B cell (primary cell): ENCODE data around the gene SRRM2. TPM values are rescaled to one million over a fixed set of nuclear protein-coding genes. Genes with fewer than 3 reads are reported as not detected.

Experiments used
- ATAC-seq: fragments of 200-7000 bp; cut with Tn5 transposase; one replicate; pipeline ENCODE4 v1.10.0; 2021; ENCODE audit warnings: low read depth, mild to moderate bottlenecking, moderate number of reproducible peaks, moderate library complexity
- CTCF ChIA-PET: fragments of 350-600 bp; sonication (Branson Sonifier 250); formaldehyde crosslinking; loops from one replicate; lab custom pipeline; 2021; ENCODE audit warnings: antibody characterized with exemption, inconsistent platforms; lab: Charles Lee
- POLR2A ChIA-PET: fragments of 350-600 bp; sonication (Branson Sonifier 250); formaldehyde crosslinking; loops from one replicate; lab custom pipeline; 2021; ENCODE audit warnings: antibody characterized with exemption; lab: Charles Lee
- DNase-seq: peaks from one replicate; pipeline ENCODE4 v3.0.0; 2013
- H2AFZ ChIP-seq: 2 replicates; pipeline ENCODE4 v1.6.1; 2012; ENCODE audit warnings: mild to moderate bottlenecking, low read depth, low read length; ENCODE audit not compliant: insufficient read depth, poor library complexity, severe bottlenecking
- H3K27ac ChIP-seq, 2 donors: 1 replicate in 1 of 2; 2 replicates in 1 of 2; pipeline ENCODE4 v1.5.1; 2012 to 2013; ENCODE audit warnings: low read length in 2 of 2, mild to moderate bottlenecking in 2 of 2, moderate library complexity in 1 of 2
- H3K27me3 ChIP-seq, 4 experiments: fragments of 200-600 bp in 1 of 4; sonication (generic) in 1 of 4; replicated peaks in 1 of 4; 1 replicate in 2 of 4; 2 replicates in 2 of 4; pipeline versions ENCODE4 v1.6.1 to v1.7.0; 2013 to 2016; ENCODE audit warnings: low read length in 3 of 4, mild to moderate bottlenecking in 2 of 4, mixed read lengths in 1 of 4, moderate library complexity in 1 of 4; ENCODE audit not compliant: insufficient read depth in 4 of 4, control insufficient read depth in 3 of 4; ENCODE audit errors: control extremely low read depth in 1 of 4
- H3K36me3 ChIP-seq, 2 experiments: replicated peaks in 1 of 2; 1 replicate in 1 of 2; 2 replicates in 1 of 2; pipeline versions ENCODE4 v1.6.1 to v1.7.1; 2013; ENCODE audit warnings: low read length in 1 of 2; ENCODE audit not compliant: insufficient read depth in 2 of 2, control insufficient read depth in 1 of 2; ENCODE audit errors: control extremely low read depth in 1 of 2, extremely low read depth in 1 of 2
- H3K4me1 ChIP-seq, 2 donors: fragments of 200-600 bp in 1 of 2; sonication (generic) in 1 of 2; 1 replicate in 1 of 2; 2 replicates in 1 of 2; pipeline versions ENCODE4 v1.5.1 to v1.6.1; 2013 to 2017; ENCODE audit warnings: low read length in 2 of 2; ENCODE audit not compliant: control insufficient read depth in 2 of 2, insufficient read depth in 2 of 2
- H3K4me2 ChIP-seq: replicated peaks from 2 replicates; pipeline ENCODE3; 2012; ENCODE audit warnings: mild to moderate bottlenecking, low read depth, low read length; ENCODE audit not compliant: poor library complexity, severe bottlenecking
- H3K4me3 ChIP-seq, 5 experiments: fragments of 200-600 bp in 1 of 5; sonication (generic) in 1 of 5; 1 replicate in 3 of 5; 2 replicates in 2 of 5; pipeline versions ENCODE4 v1.5.1 to v1.7.0; 2011 to 2016; ENCODE audit warnings: low read length in 4 of 5, mild to moderate bottlenecking in 4 of 5, low read depth in 2 of 5, control low read depth in 1 of 5, moderate library complexity in 1 of 5; ENCODE audit not compliant: insufficient read depth in 1 of 5; ENCODE audit errors: control extremely low read depth in 1 of 5, extremely low read depth in 1 of 5
- H3K79me2 ChIP-seq: fragments of 200-600 bp; sonication (generic); one replicate; pipeline ENCODE4 v1.6.0; 2016; ENCODE audit warnings: low read length; ENCODE audit not compliant: control insufficient read depth, insufficient read depth
- H3K9ac ChIP-seq: fragments of 200-600 bp; sonication (generic); 2 replicates; pipeline ENCODE4 v1.6.1; 2017; ENCODE audit warnings: mild to moderate bottlenecking, low read length, moderate library complexity
- H3K9me3 ChIP-seq, 3 donors: one replicate each; pipeline versions ENCODE4 v1.6.1 to v1.7.1; 2013; ENCODE audit warnings: low read length in 2 of 3; ENCODE audit not compliant: control insufficient read depth in 2 of 3, insufficient read depth in 1 of 3; ENCODE audit errors: control extremely low read depth in 1 of 3
- H4K20me1 ChIP-seq: 2 replicates; pipeline ENCODE4 v1.6.0; 2012; ENCODE audit warnings: mild to moderate bottlenecking, low read length; ENCODE audit not compliant: insufficient read depth, control insufficient read depth, poor library complexity, severe bottlenecking
- H3K27ac Mint-ChIP-seq: one replicate; pipeline ENCODE4 v1.8.0; 2021; ENCODE audit warnings: mixed read lengths
- H3K27me3 Mint-ChIP-seq: one replicate; pipeline ENCODE4 v1.8.0; 2021; ENCODE audit warnings: mixed read lengths
- H3K4me1 Mint-ChIP-seq: one replicate; pipeline ENCODE4 v1.8.0; 2021; ENCODE audit warnings: mixed read lengths
- H3K4me3 Mint-ChIP-seq: one replicate; pipeline ENCODE4 v1.8.0; 2021; ENCODE audit warnings: mixed read lengths
- H3K9me3 Mint-ChIP-seq: one replicate; pipeline ENCODE4 v1.8.0; 2022; ENCODE audit warnings: mixed read lengths; ENCODE audit not compliant: insufficient read depth
- EZH2 ChIP-seq: IDR thresholded peaks from 2 replicates; pipeline ENCODE4 v1.6.1; 2012; ENCODE audit warnings: borderline replicate concordance, low read depth, mild to moderate bottlenecking, moderate library complexity, low read length; ENCODE audit not compliant: insufficient read depth, poor library complexity, severe bottlenecking
- WGBS: methylation state at CpG from one replicate; pipeline ENCODE4 v1.1.5; 2013; ENCODE audit warnings: missing lambda C conversion rate; ENCODE audit not compliant: insufficient coverage; 5-methylcytosine and 5-hydroxymethylcytosine counted together
- intact Hi-C: fragments of 100-400 bp; cut with micrococcal nuclease; formaldehyde crosslinking; loops from one replicate; pipeline ENCODE4 v1.10.0; 2022
- polyA plus RNA-seq: library from polyadenylated mRNA; depleted of rRNA; stranded (reverse); fragments of >200 nt; gene quantifications from 2 replicates; pipeline ENCODE4 v1.2.3, GENCODE V29; 2012
- total RNA-seq, 2 donors: library from RNA; stranded (reverse); fragments of 120-200 nt in 1 of 2; gene quantifications; 1 replicate in 1 of 2; 2 replicates in 1 of 2; pipeline versions ENCODE4 v1.2.3 to v1.2.4, GENCODE V29; 2013 to 2022
- TF ChIP-seq, protein P1 (sequence below): fragments of 200-600 bp; IDR thresholded peaks from one replicate; pipeline ENCODE4 v1.8.0; 2022; ENCODE audit warnings: antibody characterized with exemption, mild to moderate bottlenecking

Gene SRRM2
- total and polyA plus RNA-seq, 2 donors (not counting 1 experiment from before 2014, with no cell fraction given) = 1,485 to 1,879 TPM

DNA sequence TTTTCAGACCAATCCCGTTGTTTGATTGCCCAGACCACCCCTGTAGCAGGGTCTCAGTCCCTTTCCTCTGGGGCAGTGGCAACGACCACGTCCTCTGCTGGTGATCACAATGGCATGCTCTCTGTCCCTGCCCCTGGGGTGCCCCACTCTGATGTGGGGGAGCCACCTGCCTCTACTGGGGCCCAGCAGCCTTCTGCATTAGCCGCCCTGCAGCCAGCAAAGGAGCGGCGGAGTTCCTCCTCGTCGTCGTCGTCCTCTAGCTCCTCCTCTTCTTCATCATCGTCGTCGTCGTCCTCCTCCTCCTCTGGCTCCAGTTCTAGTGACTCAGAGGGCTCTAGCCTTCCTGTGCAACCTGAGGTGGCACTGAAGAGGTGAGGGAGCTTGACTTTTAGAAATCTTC is 15.5 kb downstream of the SRRM2 start:
- Mint-ChIP-seq H3K27me3 (no peaks in the 10 kb centered on the region), H3K9me3 (no peaks in the 10 kb centered on the region), H3K4me3 (no peak overlapping the region), H3K27ac (no peak overlapping the region), H3K4me1 (peaks cover 5% of the 10 kb centered on the region)
- no peaks in the 10 kb centered on the region for H3K4me1 ChIP-seq
- no peak overlapping the region for H2AFZ ChIP-seq
- peaks cover 55% of the 10 kb centered on the region for H3K79me2 ChIP-seq
- H3K4me2 ChIP-seq = no peak overlapping the region
- 90% methylated on average over 10 of the region's 14 CpGs for WGBS
- ATAC-seq (no peak), DNase-seq (peak; percentile 19)
- ChIA-PET CTCF (no interaction called here), POLR2A (interaction anchor here (1.2 kb wide), 1 partner anchor 15 kb away, joined by 3 read pairs; the partner anchor contains the start of gene SRRM2)
- H3K4me3 ChIP-seq = no peak overlapping the region
- peaks cover 1 to 94% of the 10 kb centered on the region in 2 experiments for H3K36me3 ChIP-seq
- H3K9me3 ChIP-seq = peaks cover 0 to 9% (median 0%) of the 10 kb centered on the region in 3 donors
- H4K20me1 ChIP-seq = peaks cover 85% of the 10 kb centered on the region
- TF ChIP-seq EZH2 = no peak
- TF ChIP-seq, protein P1, sequence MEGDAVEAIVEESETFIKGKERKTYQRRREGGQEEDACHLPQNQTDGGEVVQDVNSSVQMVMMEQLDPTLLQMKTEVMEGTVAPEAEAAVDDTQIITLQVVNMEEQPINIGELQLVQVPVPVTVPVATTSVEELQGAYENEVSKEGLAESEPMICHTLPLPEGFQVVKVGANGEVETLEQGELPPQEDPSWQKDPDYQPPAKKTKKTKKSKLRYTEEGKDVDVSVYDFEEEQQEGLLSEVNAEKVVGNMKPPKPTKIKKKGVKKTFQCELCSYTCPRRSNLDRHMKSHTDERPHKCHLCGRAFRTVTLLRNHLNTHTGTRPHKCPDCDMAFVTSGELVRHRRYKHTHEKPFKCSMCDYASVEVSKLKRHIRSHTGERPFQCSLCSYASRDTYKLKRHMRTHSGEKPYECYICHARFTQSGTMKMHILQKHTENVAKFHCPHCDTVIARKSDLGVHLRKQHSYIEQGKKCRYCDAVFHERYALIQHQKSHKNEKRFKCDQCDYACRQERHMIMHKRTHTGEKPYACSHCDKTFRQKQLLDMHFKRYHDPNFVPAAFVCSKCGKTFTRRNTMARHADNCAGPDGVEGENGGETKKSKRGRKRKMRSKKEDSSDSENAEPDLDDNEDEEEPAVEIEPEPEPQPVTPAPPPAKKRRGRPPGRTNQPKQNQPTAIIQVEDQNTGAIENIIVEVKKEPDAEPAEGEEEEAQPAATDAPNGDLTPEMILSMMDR = no peak
- H3K27me3 ChIP-seq = no peaks in the 10 kb centered on the region
- H3K9ac ChIP-seq = no peak overlapping the region
- H3K27ac ChIP-seq = no peak overlapping the region
- intact Hi-C loops = no loop called here

DNA sequence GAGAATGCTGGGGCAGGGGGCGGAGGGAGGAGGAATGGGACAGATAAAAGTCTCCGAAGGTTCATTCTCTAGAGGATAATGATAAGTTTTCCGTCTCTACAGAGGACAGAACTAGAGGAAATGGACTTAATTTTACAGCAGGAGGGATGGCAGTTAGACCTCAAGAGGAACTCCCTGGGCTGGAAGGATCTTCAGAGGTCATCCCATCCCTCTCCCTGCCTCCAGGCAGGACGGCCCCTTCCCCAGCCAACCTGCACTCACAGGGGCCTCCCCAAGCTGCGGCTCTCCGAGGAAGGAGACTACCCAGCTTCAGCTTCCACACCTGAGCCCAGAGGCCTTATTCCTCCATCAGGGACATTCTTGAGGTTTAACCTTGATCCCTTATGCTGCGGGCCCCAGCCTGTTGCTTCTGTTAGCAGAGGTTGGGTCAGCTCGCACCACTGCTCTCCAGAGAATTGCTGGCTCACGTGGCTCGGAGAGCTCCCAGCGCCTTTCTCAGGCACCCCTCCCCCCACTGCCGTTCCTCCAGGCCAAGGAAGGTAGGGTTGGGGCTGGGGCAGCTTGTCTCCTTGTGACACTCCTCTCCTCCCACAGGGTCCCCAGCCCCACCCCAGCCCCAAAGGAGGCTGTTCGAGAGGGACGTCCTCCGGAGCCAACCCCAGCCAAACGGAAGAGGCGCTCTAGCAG is 16.1 kb downstream of the SRRM2 start:
- H3K9ac ChIP-seq = no peak overlapping the region
- H3K9me3 Mint-ChIP-seq = no peaks in the 10 kb centered on the region
- no peak for TF ChIP-seq EZH2
- TF ChIP-seq, protein P1 = no peak
- H3K4me3 ChIP-seq = no peak overlapping the region
- H3K27me3 Mint-ChIP-seq = no peaks in the 10 kb centered on the region
- POLR2A ChIA-PET = no interaction called here
- H3K27ac ChIP-seq = no peak overlapping the region
- no peaks in the 10 kb centered on the region for H3K27me3 ChIP-seq
- no peak overlapping the region for H2AFZ ChIP-seq
- H3K27ac Mint-ChIP-seq = no peak overlapping the region
- ATAC-seq (no peak), DNase-seq (peak; percentile 27)
- peaks cover 1 to 94% of the 10 kb centered on the region in 2 experiments for H3K36me3 ChIP-seq
- CTCF ChIA-PET = no interaction called here
- intact Hi-C loops = no loop called here
- H3K4me1 Mint-ChIP-seq = peaks cover 5% of the 10 kb centered on the region
- no peaks in the 10 kb centered on the region for H3K4me1 ChIP-seq
- peaks cover 83% of the 10 kb centered on the region for H4K20me1 ChIP-seq
- no peak overlapping the region for H3K4me3 Mint-ChIP-seq
- H3K9me3 ChIP-seq = peaks cover 0 to 9% (median 0%) of the 10 kb centered on the region in 3 donors
- H3K79me2 ChIP-seq = peaks cover 55% of the 10 kb centered on the region
- WGBS = 95% methylated on average over 10 of the region's 17 CpGs
- H3K4me2 ChIP-seq = no peak overlapping the region
